ENCODE data around the gene ABCE1.
"Not testable (repeated sequence)": the region's sequence is repeated elsewhere in the genome, so short reads cannot be mapped to it uniquely, and the experiment has no call there.

Gene ABCE1

DNA sequence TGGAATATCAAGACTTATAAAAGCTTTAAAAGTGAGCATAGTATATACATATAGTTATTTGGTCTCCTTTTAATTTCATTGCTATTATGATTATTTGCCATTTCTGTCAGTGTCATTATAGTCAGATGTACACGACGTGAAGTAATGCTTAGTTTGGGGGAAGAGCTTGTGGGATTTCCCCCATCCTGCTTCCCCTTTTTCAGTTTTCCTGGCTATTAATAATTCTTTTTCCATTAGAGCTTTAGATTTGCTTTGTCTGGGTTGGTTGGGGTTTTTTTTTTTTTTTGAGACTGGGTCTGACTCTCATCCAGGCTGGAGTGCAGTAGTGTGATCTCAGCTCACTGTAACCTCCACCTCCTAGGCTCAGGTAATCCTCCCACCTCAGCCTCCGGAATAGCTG lies 5.4 kb downstream of the ABCE1 start:
- no peak for DNase-seq

GRCh38 chr4:145107126-145107525 lies 9.0 kb downstream of the ABCE1 start:
- no peak for DNase-seq

DNA sequence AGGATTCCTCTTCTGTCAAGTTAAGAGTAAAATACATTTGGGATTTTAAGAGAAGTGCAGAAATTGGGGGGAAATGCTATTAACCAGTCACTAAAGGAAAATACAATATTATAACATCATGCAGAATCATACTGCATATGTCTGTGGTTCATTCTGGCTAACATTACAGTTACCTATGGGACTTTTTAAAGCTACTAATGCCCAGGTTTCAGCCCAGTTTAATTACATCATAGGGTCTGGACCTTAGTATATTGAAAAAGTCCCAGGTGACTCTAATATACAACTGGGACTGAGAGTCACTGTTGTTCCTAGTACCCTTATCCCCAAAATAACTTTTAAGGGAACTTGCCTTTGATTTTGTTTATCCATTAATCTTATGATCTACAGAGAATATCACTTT lies 10.0 kb downstream of the ABCE1 start:
- no peak for DNase-seq

DNA sequence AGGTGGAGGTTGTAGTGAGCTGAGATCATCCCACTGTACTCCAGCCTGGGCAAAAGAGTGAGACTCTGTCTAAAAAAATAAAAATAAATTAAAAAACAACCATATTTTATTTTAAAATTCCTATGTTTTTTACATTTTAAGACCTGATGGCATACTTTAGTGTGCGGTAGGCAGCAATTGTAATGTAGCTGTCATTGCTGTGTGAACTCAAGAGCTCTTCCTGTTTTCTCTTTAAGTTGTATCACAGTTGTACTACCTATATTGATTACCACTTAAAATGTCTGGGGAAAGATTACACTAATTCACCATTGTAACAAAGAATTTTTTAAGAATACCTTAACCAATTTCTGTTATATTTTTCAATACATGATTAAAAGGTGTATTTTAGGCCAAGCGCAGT lies 27.3 kb downstream of the ABCE1 start:
- DNase-seq: no peak

GRCh38 chr4:145130130-145130529 lies 32.0 kb downstream of the ABCE1 start:
- no peak for DNase-seq

DNA sequence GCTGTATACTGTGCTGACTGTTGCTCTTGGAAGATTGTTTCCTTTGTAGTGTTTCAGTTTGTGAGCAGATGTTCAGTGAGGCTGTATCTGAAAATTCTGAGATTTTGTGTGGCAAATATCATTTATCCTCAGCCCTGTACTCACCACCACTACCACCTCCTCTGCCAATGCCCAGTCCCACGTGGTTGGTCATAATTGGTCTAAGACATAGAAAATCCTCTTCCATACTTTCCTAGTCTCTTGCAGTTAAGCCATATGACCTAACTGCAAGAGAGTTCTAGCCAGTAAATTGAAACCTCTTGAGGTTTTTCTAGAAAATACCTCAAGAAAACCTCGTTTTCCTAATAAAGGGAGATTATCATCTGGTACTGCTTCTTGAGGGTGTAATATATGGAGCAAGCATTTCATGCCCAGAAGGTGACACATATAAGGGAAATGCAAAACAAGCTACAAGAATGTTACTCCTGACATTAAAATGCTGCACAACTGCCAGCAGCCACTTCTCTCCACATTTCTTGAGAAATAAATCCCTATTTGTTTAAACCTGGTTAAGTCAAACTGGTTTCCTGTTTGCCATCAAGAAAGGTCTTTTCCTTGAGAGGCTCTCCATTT lies 32.8 kb downstream of the ABCE1 start:
- DNase-seq: no peak

DNA sequence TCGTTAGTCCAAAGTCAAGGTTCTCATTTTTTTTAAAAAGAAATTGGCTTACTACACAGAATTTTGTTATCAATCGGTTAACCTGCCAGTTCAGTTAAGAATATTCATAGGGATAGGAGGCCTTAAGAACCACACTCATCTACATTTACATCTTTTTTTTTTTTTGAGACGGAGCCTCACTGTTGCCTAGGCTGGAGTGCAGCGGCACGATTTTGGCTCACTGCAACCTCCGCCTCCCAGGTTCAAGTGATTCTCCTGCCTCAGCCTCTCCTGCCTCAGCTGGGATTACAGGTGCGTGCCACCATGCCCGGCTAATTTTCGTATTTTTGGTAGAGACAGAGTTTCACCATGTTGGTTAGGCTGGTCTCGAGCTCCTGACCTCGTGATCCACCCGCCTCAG lies 33.7 kb downstream of the ABCE1 start:
- DNase-seq: no peak

- no peak for DNase-seq
Observed at GRCh38 chr4:145132511-145133098, 34.5 kb downstream of the ABCE1 start.

GRCh38 chr4:145136219-145136618 lies 38.1 kb downstream of the ABCE1 start:
- not testable (repeated sequence) for DNase-seq

DNA sequence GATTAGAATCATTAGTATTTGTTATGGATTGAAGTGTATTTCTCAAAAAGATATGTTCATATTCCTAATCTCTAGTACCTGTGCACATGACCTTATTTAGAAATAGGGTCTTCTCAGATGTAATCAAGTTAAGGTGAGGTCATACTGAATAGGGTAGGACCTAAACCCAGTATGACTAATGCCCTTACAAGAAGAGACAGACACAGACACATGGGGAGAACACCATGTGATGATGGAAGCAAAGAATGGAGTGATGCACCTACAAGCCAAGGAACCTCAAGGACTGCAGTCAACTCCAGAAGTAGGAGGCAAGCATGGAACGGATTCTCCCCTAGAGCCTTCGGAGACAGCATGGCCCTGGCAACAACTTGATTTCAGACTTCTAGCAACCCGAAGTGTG lies 50.9 kb downstream of the ABCE1 start:
- DNase-seq: no peak

- no peak for DNase-seq
Observed at GRCh38 chr4:145153181-145153903, 55.2 kb downstream of the ABCE1 start.

DNA sequence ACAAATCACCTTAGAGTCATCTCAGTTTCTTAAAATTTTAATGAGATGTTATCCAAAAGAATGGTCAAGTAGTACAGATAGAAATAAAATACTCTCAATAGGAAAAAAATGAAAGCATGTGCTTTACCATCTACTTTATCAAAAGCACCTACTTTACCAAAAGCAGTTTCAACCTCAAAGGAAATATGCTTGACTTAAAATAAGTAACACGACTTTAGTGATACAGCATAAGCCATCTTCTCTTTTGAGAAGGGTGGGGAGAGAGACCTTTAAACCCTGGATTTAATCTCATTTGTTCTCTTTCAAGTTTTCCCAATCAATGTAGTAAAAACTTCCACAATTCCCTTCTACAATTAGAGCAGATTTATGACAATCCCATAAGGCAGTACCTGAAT lies 55.8 kb downstream of the ABCE1 start:
- no peak for DNase-seq

- no peak for DNase-seq
Observed at GRCh38 chr4:145154573-145154972, 56.5 kb downstream of the ABCE1 start.

- no peak for DNase-seq
Observed at GRCh38 chr4:145155268-145155870, 57.3 kb downstream of the ABCE1 start.

DNA sequence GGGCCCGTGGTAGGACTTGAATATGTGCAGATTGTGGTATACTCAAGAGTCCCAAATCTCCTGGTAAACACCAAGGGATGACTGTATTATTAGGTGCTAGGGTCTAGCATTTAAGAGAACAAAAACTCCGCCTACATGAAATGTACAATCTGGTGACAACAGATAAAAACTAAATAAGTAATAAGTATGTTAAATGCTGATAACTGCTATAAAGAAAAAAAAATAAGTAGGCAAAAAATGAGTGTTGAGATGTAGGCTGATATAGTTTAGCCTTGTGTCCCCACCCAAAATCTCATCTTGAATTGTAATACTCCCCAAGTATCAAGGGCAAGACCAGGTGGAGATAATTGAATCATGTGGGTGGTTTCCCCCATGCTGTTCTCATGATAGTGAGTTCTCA lies 58.9 kb downstream of the ABCE1 start:
- DNase-seq: no peak

- DNase-seq: no peak
Observed at GRCh38 chr4:145161549-145161948, 63.4 kb downstream of the ABCE1 start.

GRCh38 chr4:145167887-145168286 lies 69.8 kb downstream of the ABCE1 start:
- DNase-seq: no peak

GRCh38 chr4:145168581-145169187 lies 70.6 kb downstream of the ABCE1 start:
- DNase-seq: no peak

DNA sequence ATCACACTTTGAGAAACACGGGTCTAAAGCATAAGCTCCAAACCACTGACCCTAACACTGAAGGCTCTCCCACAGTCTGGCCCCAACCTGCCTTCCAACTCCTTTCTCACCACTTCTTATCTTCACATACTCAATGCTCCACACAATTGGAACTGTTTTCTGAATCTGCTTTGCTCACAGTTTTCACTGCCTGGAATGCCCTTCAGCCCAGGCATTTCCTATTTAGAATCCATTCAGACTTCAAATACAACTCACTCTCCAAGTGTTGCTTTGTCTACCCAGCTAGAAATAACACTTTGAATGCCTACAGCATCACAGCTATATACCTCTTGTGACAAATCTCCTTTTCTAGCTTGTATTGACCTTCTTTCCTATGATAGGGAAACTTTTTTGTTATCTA lies 72.1 kb downstream of the ABCE1 start:
- DNase-seq: no peak

GRCh38 chr4:145171911-145172310 lies 73.8 kb downstream of the ABCE1 start:
- no peak for DNase-seq

GRCh38 chr4:145176641-145177432 lies 78.7 kb downstream of the ABCE1 start:
- DNase-seq: no peak

DNA sequence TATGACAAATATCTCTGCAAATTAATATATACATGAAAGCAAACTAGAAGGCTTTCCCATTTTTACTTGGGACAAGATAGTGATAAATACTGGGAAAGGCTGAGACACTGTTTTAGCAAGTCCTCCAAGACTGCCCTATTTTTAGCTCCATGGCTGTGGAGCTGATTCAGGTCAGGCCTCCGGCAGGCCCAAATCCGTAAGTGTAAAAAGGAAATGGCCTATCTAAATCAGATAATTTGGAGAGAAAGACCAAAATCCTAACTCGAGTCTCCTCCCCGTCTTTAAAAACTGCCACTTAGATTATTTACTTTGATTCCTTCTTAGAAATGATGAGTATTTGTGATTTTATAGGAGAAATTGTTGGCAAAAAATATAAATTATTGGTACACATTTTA lies 79.4 kb downstream of the ABCE1 start:
- DNase-seq: no peak

All from NCI-H1436 (cell line).